GM18505 (cell line): Measurements from ENCODE around the gene RANBP10.

Experiments
- ATAC-seq: cut with Tn5 transposase; IDR thresholded peaks from one replicate; pipeline ENCODE4 v1.9.1; 2021; ENCODE audit not compliant: unreplicated experiment
- POLR2A ChIP-seq: IDR thresholded peaks from 4 replicates; pipeline ENCODE4 v1.6.1; 2011; ENCODE audit warnings: borderline replicate concordance; ENCODE audit not compliant: insufficient read depth, insufficient read length; ENCODE audit errors: extremely low read depth

RANBP10 gene

GRCh38 chr16:67734731-67735201 is 71.6 kb downstream of the RANBP10 start:
- no peak for ATAC-seq
- TF ChIP-seq POLR2A = no peak

GRCh38 chr16:67733734-67734470 is 72.5 kb downstream of the RANBP10 start:
- ATAC-seq = no peak
- TF ChIP-seq POLR2A = no peak

- ATAC-seq = no peak
- TF ChIP-seq POLR2A = no peak
These were observed 74.6 kb downstream of the RANBP10 start for GRCh38 chr16:67731753-67732095.

- no peak for TF ChIP-seq POLR2A
- no peak for ATAC-seq
These were observed 75.1 kb downstream of the RANBP10 start for GRCh38 chr16:67731071-67731752.

- ATAC-seq = no peak
- no peak for TF ChIP-seq POLR2A
These were observed 76.0 kb downstream of the RANBP10 start for GRCh38 chr16:67730326-67730725.

- no peak for ATAC-seq
- no peak for TF ChIP-seq POLR2A
These were observed 76.6 kb downstream of the RANBP10 start for GRCh38 chr16:67729636-67730248.

GRCh38 chr16:67727521-67728485 is 78.6 kb downstream of the RANBP10 start:
- no peak for ATAC-seq
- TF ChIP-seq POLR2A = no peak

GRCh38 chr16:67726106-67727034 is 80.0 kb downstream of the RANBP10 start:
- no peak for TF ChIP-seq POLR2A
- ATAC-seq = no peak

- no peak for TF ChIP-seq POLR2A
- ATAC-seq = no peak
These were observed 82.5 kb downstream of the RANBP10 start for GRCh38 chr16:67723911-67724305.

GRCh38 chr16:67723151-67723910 is 83.0 kb downstream of the RANBP10 start:
- no peak for TF ChIP-seq POLR2A
- no peak for ATAC-seq

- no peak for TF ChIP-seq POLR2A
- no peak for ATAC-seq
These were observed 86.1 kb downstream of the RANBP10 start for GRCh38 chr16:67720236-67720635.
